HG03469 (cell line): ENCODE results near the gene C9.
"Not testable (repeated sequence)": the region's sequence is repeated elsewhere in the genome, so short reads cannot be mapped to it uniquely, and the experiment has no call there.

Source experiments
- ATAC-seq: cut with Tn5 transposase; IDR thresholded peaks from one replicate; pipeline ENCODE4 v1.9.1; 2021; ENCODE audit warnings: mild to moderate bottlenecking, moderate library complexity, moderate number of reproducible peaks; ENCODE audit not compliant: unreplicated experiment

C9 gene

GRCh38 chr5:39364367-39364766 is at the start of gene C9:
Gene C9 (minus strand): TSS chr5:39364495. CDS start chr5:39364464, 31 bp downstream.
- ATAC-seq = no peak

- no peak for ATAC-seq
These were observed 49.5 kb upstream of the C9 start for GRCh38 chr5:39413771-39414170.

GRCh38 chr5:39412721-39413394 is 48.6 kb upstream of the C9 start:
- no peak for ATAC-seq

- ATAC-seq = no peak
These were observed 47.7 kb upstream of the C9 start for GRCh38 chr5:39411985-39412384.

- no peak for ATAC-seq
These were observed 46.8 kb upstream of the C9 start for GRCh38 chr5:39411061-39411460.

GRCh38 chr5:39409033-39409432 is 44.7 kb upstream of the C9 start:
- ATAC-seq = no peak

GRCh38 chr5:39405083-39405843 is 41.0 kb upstream of the C9 start:
- no peak for ATAC-seq

- not testable (repeated sequence) for ATAC-seq
These were observed 39.5 kb upstream of the C9 start for GRCh38 chr5:39403761-39404160.

- ATAC-seq = not testable (repeated sequence)
These were observed 37.8 kb upstream of the C9 start for GRCh38 chr5:39402140-39402539.

GRCh38 chr5:39400713-39401578 is 36.7 kb upstream of the C9 start:
- no peak for ATAC-seq

- ATAC-seq = no peak
These were observed 35.1 kb upstream of the C9 start for GRCh38 chr5:39399135-39400036.

GRCh38 chr5:39396843-39397242 is 32.5 kb upstream of the C9 start:
- ATAC-seq = no peak

- no peak for ATAC-seq
These were observed 31.2 kb upstream of the C9 start for GRCh38 chr5:39395521-39395920.

GRCh38 chr5:39394946-39395345 is 30.7 kb upstream of the C9 start:
- ATAC-seq = no peak

- ATAC-seq = no peak
These were observed 26.6 kb upstream of the C9 start for GRCh38 chr5:39390945-39391344.

- ATAC-seq = no peak
These were observed 23.0 kb upstream of the C9 start for GRCh38 chr5:39387293-39387692.

- ATAC-seq = no peak
These were observed 20.0 kb upstream of the C9 start for GRCh38 chr5:39384271-39384670.

- no peak for ATAC-seq
These were observed 17.1 kb upstream of the C9 start for GRCh38 chr5:39381376-39381775.

- ATAC-seq = no peak
These were observed 15.4 kb upstream of the C9 start for GRCh38 chr5:39379693-39380092.

- no peak for ATAC-seq
These were observed 13.3 kb upstream of the C9 start for GRCh38 chr5:39377613-39378012.
